Mononuclear cell (primary cell): Measurements from ENCODE around the gene TPI1. TPM values are rescaled to one million over a fixed set of nuclear protein-coding genes. Genes with fewer than 3 reads are reported as not detected.
"Not testable (repeated sequence)": the region's sequence is repeated elsewhere in the genome, so short reads cannot be mapped to it uniquely, and the experiment has no call there.

ENCODE experiments used
- H3K27me3 ChIP-seq: 2 replicates; pipeline ENCODE4 v1.6.0; 2011; ENCODE audit warnings: low read length, control low read depth; ENCODE audit not compliant: insufficient read depth
- H3K4me1 ChIP-seq: 2 replicates; pipeline ENCODE4 v1.5.1; 2011; ENCODE audit warnings: mild to moderate bottlenecking, low read length, control low read depth; ENCODE audit not compliant: insufficient read depth
- H3K4me3 ChIP-seq: 2 replicates; pipeline ENCODE4 v1.5.1; 2011; ENCODE audit warnings: mild to moderate bottlenecking, low read length, moderate library complexity
- H3K9me3 ChIP-seq: 2 replicates; pipeline ENCODE4 v1.5.1; 2011; ENCODE audit warnings: low read depth, mild to moderate bottlenecking, control low read depth, low read length
- total RNA-seq: library from RNA; depleted of rRNA; stranded (reverse); fragments of >200 nt; gene quantifications from one replicate; pipeline ENCODE4 v1.2.3, GENCODE V29; 2012

Gene TPI1
- total RNA-seq, 1 donor = 202 TPM

GRCh38 chr12:6866920-6867412 lies 365 bp upstream of the TPI1 start:
- Histone ChIP-seq H3K4me3 (peak overlapping the region; percentile 78), H3K9me3 (no peaks in the 10 kb centered on the region), H3K4me1 (peaks cover 43% of the 10 kb centered on the region), H3K27me3 (no peaks in the 10 kb centered on the region)

DNA sequence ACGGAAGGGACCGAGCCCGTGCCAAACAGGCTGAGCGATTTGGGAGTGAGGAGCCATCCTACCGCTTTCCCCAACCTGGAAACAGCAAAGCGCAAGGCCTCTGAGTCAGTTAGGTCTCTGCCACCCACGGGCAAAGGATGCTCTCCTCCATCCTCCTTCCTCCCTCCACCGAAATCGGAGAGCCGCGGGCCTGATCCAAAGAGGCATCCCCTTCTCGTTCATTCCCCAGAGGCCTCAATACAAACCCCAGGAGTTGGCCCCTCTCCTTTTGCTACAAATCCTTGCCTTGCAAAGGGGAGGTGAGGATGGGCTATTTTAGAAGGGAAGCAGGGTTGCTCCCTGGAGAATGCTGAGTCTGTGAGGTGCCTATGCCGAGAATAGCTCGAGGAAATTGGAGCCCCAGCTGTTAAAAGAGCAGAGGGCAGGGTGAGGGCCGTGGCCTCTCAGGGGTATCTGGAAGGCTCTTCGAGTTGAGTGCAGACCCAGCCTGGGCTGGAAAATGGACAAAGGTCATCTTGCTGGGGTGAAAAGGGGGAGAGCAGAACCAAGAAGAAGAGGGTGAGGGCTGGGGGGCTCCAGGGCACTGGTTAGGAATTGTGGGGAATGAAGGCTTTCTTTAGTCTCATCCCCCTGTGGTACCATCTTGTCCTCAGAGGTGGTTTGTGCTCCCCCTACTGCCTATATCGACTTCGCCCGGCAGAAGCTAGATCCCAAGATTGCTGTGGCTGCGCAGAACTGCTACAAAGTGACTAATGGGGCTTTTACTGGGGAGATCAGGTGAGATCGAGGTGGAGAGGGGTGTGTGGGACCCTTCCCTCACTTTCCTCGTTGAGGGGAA lies 1.1 kb downstream of the TPI1 start:
- Histone ChIP-seq H3K4me3 (peak overlapping the region; percentile 78), H3K27me3 (no peaks in the 10 kb centered on the region), H3K9me3 (no peaks in the 10 kb centered on the region), H3K4me1 (peaks cover 48% of the 10 kb centered on the region)

- Histone ChIP-seq H3K27me3 (no peaks in the 10 kb centered on the region), H3K9me3 (no peaks in the 10 kb centered on the region), H3K4me1 (peaks cover 57% of the 10 kb centered on the region), H3K4me3 (no peak overlapping the region)
Measured at GRCh38 chr12:6869049-6870021, 2.0 kb downstream of the TPI1 start.

DNA sequence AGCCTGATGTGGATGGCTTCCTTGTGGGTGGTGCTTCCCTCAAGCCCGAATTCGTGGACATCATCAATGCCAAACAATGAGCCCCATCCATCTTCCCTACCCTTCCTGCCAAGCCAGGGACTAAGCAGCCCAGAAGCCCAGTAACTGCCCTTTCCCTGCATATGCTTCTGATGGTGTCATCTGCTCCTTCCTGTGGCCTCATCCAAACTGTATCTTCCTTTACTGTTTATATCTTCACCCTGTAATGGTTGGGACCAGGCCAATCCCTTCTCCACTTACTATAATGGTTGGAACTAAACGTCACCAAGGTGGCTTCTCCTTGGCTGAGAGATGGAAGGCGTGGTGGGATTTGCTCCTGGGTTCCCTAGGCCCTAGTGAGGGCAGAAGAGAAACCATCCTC lies 3.0 kb downstream of the TPI1 start:
- peaks cover 66% of the 10 kb centered on the region for H3K4me1 ChIP-seq
- not testable (repeated sequence) for H3K9me3 ChIP-seq, H3K27me3 ChIP-seq, H3K4me3 ChIP-seq

DNA sequence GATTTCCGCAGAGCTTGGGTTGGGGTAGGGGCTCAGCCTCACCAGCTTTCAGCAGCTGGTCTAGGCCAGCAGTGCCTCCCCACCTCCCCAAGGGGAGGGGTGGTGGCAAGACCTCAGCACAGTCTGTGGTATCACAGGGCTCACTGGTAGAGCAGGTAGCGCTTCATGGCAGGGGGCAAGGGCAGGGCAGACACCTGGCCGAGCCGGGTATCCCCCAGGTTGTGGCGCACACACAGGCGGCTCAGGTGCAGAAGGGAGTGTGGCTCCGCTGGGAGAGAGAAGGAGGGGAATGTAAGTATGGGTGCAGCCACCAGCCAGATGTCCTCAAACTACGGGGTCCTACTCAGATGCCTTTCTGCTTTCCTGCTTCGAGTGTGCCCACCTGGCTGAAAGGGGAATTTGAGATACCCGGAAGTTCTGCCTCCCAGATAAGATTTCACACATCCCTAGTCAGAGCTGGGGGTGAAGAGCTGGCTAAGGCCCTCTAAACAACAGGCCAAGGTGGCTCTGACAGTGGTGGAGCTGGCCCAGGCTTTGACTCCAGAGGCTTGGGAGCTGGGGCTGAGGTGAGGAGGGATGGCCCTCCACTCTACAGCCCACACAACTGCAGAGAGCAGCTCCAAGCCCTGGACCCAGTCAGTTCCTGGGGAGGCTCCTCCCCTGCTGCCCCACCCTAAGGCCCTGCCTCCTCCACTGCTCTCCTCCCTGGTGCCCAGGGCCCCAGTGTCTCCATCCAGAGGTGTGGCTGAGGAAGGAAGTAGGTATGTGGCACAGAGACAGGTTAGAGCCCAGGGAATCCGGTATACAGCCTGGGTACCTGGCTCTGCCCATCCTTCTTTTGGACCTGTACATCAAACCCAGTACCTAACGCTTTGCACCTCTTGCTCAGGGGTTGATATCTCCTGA lies 4.0 kb downstream of the TPI1 start:
- Histone ChIP-seq H3K4me1 (peaks cover 68% of the 10 kb centered on the region), H3K9me3 (no peaks in the 10 kb centered on the region), H3K4me3 (peak overlapping the region; percentile 81), H3K27me3 (no peaks in the 10 kb centered on the region)

DNA sequence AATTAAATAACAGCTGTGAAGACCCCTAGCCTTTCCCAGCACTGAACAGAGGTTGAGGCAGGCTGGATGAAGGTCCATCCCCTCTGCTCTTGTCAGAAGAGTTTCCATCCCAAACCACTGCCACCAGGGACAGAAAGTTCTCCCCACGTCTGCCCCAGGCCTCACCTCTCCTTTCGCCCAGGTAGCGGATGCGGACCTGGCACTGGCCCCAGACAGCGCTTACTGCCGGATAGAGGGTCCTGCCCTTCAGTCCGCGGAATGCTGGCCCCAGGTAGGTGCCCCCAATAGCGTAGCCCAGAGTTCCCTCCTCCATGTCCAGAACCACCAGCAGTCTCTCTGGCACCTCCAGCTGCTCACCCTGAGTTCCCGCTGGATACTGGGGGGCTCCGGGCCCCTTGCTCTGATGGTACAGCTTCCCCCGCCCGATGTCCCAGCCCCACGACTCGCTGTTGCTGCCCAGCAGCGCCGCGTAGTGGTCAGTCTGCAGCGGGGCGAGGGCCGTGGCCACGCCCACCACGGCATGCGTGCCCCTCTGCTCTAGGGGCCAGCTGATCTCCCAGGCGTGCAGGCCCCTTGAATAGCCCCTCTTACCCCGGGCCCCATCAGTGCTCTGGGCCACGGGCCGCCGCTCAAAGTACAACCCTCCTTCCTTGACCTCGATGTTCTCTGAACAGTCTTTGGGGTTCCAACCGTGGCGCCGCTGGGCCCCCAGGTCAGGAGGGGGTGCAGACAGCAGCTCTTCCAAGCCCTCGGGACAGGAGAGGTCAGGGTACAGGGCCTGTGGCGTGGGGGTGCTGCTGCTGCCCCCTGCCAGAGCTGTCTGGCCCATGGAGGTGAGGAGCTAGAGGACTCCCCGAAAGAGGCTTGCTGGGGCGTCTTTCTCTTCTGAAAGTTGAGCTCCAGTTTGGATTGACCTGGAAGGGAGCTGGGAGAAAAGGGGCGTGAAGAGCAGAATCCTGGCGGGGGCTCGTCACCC lies 5.0 kb downstream of the TPI1 start:
- Histone ChIP-seq H3K4me3 (peak overlapping the region; percentile 81), H3K4me1 (peaks cover 60% of the 10 kb centered on the region), H3K9me3 (no peaks in the 10 kb centered on the region), H3K27me3 (no peaks in the 10 kb centered on the region)

DNA sequence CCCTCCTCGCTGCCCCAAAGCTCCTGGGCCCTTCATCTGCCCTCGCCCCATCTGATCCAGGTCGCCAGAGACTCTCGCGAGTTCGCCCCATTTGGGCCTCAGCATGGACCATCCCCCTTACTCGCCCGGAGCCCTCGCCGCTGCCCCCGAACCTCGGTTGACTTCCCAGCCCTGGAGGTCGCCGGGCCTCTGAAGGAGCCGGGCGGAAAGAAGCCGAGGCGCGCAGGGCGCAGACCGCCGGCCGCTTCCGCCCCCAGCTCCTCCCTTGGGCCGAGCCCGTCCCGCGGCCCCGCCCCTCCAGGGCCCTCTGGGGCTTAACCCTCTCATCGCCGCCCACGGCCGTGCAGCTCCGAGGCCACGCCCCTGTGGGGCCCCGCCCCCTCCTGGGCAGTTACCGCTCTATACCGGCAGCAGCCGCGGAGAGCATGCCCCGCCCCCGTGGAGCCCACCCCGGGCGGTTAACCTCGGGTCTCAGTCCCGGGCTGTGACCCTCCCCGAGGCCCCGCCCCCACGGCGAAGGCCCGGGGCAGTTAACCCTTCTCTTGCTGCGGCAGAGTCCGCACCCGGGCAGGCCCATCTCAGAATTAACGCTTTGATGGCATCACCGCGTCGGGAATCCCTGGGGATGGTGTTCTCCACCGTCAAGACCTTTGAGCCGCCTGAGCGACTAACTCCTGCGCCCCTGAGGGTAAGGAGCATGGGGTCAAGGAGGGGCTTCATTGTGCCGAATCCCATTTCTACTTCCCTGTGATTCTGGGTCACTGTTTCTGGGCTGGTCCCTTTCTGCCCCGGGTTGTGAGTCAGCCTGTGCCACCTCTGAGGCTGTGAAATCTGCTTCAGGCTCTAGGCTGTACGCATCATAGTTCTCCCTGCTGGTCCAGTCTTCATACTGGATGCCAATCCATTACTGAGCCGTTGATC lies 6.0 kb downstream of the TPI1 start, which contains the start of gene SPSB2:
TSS of gene SPSB2 (minus strand) at position 210 of the 921 bp plus-strand sequence. CDS start 402 bp downstream, outside the sequence.
- Histone ChIP-seq H3K27me3 (no peaks in the 10 kb centered on the region), H3K4me1 (peaks cover 56% of the 10 kb centered on the region), H3K4me3 (peak within 1 kb of the TSS; percentile 81), H3K9me3 (no peaks in the 10 kb centered on the region)

- H3K27me3 ChIP-seq, H3K9me3 ChIP-seq: not testable (repeated sequence)
- Histone ChIP-seq H3K4me3 (peak overlapping the region; percentile 81), H3K4me1 (peaks cover 50% of the 10 kb centered on the region)
Measured at GRCh38 chr12:6874015-6874368, 6.7 kb downstream of the TPI1 start.

DNA sequence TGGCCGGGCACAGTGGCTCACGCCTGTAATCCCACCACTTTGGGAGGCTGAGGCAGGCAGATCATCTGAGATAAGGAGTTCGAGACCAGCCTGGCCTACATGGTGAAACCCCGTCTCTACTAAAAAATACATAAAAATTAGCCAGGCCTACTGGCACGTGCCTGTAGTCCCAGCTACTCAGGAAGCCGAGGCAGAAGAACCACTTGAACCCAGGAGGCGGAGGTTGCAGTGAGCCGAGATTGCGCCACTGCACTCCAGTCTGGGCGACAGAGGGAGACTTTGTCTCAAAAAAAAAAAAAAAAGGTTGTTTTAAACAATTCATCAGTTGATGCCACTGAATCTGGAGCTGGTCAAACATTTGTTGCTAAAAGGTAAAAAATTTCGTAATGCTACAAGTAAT lies 12.5 kb downstream of the TPI1 start:
- H3K4me3 ChIP-seq, H3K9me3 ChIP-seq: not testable (repeated sequence)
- H3K4me1 ChIP-seq = peaks cover 14% of the 10 kb centered on the region

DNA sequence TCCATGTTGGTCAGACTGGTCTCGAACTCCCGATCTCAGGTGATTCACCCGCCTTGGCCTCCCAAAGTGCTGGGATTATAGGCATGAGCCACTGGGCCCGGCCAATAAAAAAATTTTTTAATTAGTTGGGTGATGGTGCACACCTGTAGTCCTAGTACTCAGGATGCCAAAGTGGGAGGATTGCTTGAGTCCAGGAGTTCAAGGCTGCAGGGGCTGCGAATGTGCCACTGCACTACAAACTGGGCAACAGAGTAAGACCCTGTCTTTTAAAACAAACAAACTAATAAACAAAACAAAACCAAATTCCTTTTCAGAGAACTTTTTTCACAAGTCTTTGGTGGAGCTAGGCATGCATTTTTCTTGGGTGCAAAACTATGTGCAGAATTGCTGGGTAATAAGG lies 15.9 kb downstream of the TPI1 start:
- H3K9me3 ChIP-seq = no peaks in the 10 kb centered on the region
- H3K27me3 ChIP-seq = no peaks in the 10 kb centered on the region
- H3K4me1 ChIP-seq = peaks cover 19% of the 10 kb centered on the region
- H3K4me3 ChIP-seq = no peak overlapping the region

More for the DNA sequence above, 12.5 kb downstream of the TPI1 start:
- H3K27me3 ChIP-seq = not testable (repeated sequence)

DNA sequence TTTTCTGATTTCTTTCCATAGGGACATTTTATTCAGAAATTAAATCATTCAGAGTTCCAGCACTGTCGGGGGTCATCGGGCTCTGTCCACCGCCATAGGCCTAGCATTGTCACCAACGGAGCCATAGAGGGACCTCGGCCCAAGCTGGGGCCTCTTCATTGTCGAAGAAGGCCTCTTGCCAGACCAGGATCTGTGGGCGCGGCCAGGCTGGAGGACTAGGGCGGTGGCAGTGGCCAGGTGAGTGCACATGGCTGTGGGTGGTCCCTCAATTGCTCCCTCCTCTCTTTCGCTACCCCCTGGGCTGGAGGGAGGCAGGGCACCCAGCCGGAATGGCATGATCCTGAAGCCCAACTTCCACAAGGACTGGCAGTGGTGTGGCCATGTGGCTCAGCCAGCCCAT lies 16.4 kb downstream of the TPI1 start:
- Histone ChIP-seq H3K4me3 (no peak overlapping the region), H3K4me1 (peaks cover 20% of the 10 kb centered on the region), H3K27me3 (no peaks in the 10 kb centered on the region), H3K9me3 (no peaks in the 10 kb centered on the region)

DNA sequence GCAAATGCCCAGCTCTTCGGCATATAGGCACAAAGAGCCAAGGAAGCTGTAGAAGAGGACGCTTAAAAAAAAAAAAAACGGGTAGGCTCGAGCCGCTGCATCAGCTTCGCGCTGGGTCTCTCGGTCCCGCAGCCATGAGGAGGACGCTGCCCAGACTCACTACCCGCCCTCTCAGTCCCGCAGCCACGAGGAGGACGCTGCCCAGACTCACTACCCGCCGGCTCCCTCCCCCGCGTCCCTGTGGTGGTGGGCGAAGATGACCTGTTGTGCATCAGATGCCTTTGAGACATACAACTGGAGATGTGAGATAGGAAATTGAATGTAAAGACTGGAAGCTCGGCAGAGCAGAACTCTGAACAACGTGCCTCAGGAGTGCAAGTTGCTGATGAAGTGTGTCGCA lies 17.2 kb downstream of the TPI1 start:
- Histone ChIP-seq H3K27me3 (no peaks in the 10 kb centered on the region), H3K9me3 (no peaks in the 10 kb centered on the region), H3K4me1 (peaks cover 18% of the 10 kb centered on the region), H3K4me3 (no peak overlapping the region)
